HFFc6 (cell line): Measurements from ENCODE around the gene GRP. TPM values are rescaled to one million over a fixed set of nuclear protein-coding genes. Genes with fewer than 3 reads are reported as not detected.

Source experiments
- DNase-seq: peaks from one replicate; pipeline ENCODE4 v3.0.0-alpha.2; 2018
- H3K27ac Mint-ChIP-seq: 2 replicates; pipeline ENCODE4 v1.8.0; 2020; ENCODE audit warnings: mild to moderate bottlenecking, mixed read lengths
- H3K27me3 Mint-ChIP-seq: 2 replicates; pipeline ENCODE4 v1.8.0; 2021; ENCODE audit warnings: mild to moderate bottlenecking, moderate library complexity, mixed read lengths; ENCODE audit not compliant: insufficient read depth
- H3K36me3 Mint-ChIP-seq: 2 replicates; pipeline ENCODE4 v1.8.0; 2021; ENCODE audit warnings: low read depth, mixed read lengths
- H3K4me1 Mint-ChIP-seq: 2 replicates; pipeline ENCODE4 v1.8.0; 2020; ENCODE audit warnings: low read depth, mixed read lengths
- H3K4me3 Mint-ChIP-seq: 2 replicates; pipeline ENCODE4 v1.8.0; 2020; ENCODE audit warnings: mild to moderate bottlenecking, moderate library complexity, mixed read lengths
- H3K9me3 Mint-ChIP-seq: 2 replicates; pipeline ENCODE4 v1.8.0; 2020; ENCODE audit warnings: mild to moderate bottlenecking, mixed read lengths
- CTCF ChIP-seq: fragments of 200-600 bp; sonication (generic); IDR thresholded peaks from 2 replicates; pipeline ENCODE4 v1.5.0; 2021; ENCODE audit warnings: antibody characterized with exemption, mild to moderate bottlenecking
- total RNA-seq, 6 experiments: library from RNA; stranded (reverse); fragmentation: NEBNext Ultra II Directional; extraction: Animal tissue kit (Norgen Biotek cat#: 25700); gene quantifications; 2 replicates in 1 of 6; 3 replicates in 5 of 6; pipeline ENCODE4 v1.2.3, GENCODE V29; 2021

Gene GRP
- total RNA-seq, 6 experiments from 2014 or later, result not detected

DNA sequence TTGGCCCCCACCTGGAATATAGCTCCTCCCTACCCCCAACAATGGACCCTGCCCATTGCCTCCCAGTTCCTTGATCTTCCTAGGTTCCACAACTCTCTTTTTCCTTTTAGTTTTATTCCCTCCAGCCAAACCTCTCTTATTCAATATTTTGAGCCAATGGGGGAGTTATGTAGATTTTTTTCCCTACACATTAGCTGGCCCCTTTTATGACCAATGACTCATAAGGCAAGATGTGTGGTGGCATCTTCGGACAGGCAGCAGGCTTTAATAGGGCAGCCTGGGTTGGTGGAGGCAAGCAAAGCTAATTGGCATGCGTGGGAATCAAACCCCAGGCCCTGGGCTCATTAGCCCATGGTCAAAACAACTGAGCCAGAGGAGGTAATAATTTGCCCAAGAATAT is 9.2 kb downstream of the GRP start:
- no peak for TF ChIP-seq CTCF
- H3K4me3 Mint-ChIP-seq, result peak overlapping the region; percentile 60
- peaks cover 81% of the 10 kb centered on the region for H3K4me1 Mint-ChIP-seq
- H3K27ac Mint-ChIP-seq, result peak overlapping the region; percentile 67
- DNase-seq, result peak; percentile 68
- no peaks in the 10 kb centered on the region for H3K9me3 Mint-ChIP-seq
- H3K27me3 Mint-ChIP-seq, result no peaks in the 10 kb centered on the region; the same call in none of the 2 replicates
- no peaks in the 10 kb centered on the region for H3K36me3 Mint-ChIP-seq

- Mint-ChIP-seq H3K27ac (peak overlapping the region; percentile 67; the same call in 1 of the 2 replicates), H3K4me1 (peaks cover 81% of the 10 kb centered on the region), H3K27me3 (no peaks in the 10 kb centered on the region; the same call in none of the 2 replicates), H3K4me3 (no peak overlapping the region; the same call in 1 of the 2 replicates), H3K9me3 (no peaks in the 10 kb centered on the region), H3K36me3 (no peaks in the 10 kb centered on the region)
- TF ChIP-seq CTCF, result no peak
- DNase-seq, result no peak
These were observed 9.9 kb downstream of the GRP start for GRCh38 chr18:59229701-59230443.

GRCh38 chr18:59231114-59231513 is 11.2 kb downstream of the GRP start:
- no peak for DNase-seq
- H3K36me3 Mint-ChIP-seq, result no peaks in the 10 kb centered on the region
- no peak overlapping the region for H3K27ac Mint-ChIP-seq
- no peak overlapping the region for H3K4me3 Mint-ChIP-seq
- H3K27me3 Mint-ChIP-seq, result no peaks in the 10 kb centered on the region; the same call in none of the 2 replicates
- H3K4me1 Mint-ChIP-seq, result peaks cover 70% of the 10 kb centered on the region
- H3K9me3 Mint-ChIP-seq, result no peaks in the 10 kb centered on the region
- no peak for TF ChIP-seq CTCF

- H3K27me3 Mint-ChIP-seq, result no peaks in the 10 kb centered on the region; the same call in 1 of the 2 replicates
- H3K36me3 Mint-ChIP-seq, result no peaks in the 10 kb centered on the region
- TF ChIP-seq CTCF, result no peak
- H3K9me3 Mint-ChIP-seq, result no peaks in the 10 kb centered on the region
- no peak overlapping the region for H3K27ac Mint-ChIP-seq
- DNase-seq, result no peak
- peaks cover 66% of the 10 kb centered on the region for H3K4me1 Mint-ChIP-seq
- H3K4me3 Mint-ChIP-seq, result no peak overlapping the region
These were observed 11.9 kb downstream of the GRP start for GRCh38 chr18:59231877-59232276.

DNA sequence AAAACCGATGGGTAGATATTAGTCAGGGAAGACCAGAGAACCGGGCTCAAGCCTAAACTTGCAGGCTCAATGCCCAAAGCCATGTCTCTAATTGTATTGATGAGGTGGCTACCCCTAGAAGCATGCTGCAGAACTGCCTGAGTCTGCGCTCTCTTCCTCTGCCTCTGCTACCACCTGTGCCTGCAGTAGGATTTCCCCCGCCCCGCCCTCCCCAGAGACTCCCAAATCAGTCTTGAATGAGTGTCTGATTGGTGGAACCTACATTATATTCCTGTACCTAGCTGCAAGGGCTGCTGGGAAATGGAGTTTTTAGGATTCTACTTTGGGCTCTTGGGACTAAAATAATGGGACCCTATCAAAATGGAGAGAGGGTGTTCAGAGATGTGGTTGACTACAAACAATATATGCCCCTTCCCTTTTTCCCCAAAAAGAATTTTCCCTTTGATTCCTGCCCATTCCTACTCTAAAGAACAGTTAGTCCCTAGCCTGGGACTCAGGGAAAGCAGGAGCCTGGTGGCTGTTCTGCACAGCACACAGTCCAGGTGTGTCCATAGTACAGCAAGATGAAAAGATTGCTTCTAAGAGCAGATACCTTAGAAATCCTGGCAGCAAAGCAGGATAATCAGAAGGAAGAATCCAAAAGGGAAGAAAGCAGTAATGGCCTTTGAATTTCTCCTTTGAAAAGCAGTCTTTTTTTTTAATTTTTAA is 12.5 kb downstream of the GRP start:
- Mint-ChIP-seq H3K27me3 (no peaks in the 10 kb centered on the region; the same call in 1 of the 2 replicates), H3K27ac (peak overlapping the region; percentile 85), H3K4me3 (no peak overlapping the region), H3K9me3 (no peaks in the 10 kb centered on the region), H3K4me1 (peaks cover 60% of the 10 kb centered on the region), H3K36me3 (no peaks in the 10 kb centered on the region)
- DNase-seq, result no peak
- no peak for TF ChIP-seq CTCF
